Panc1 (cell line): ENCODE data around the gene MRGPRF.

Source experiments
- POLR2AphosphoS5 ChIP-seq: IDR thresholded peaks from 2 replicates; pipeline ENCODE4 v1.6.1; 2012; ENCODE audit warnings: mild to moderate bottlenecking, low read depth, low read length, moderate library complexity
- SIN3A ChIP-seq: IDR thresholded peaks from 2 replicates; pipeline ENCODE4 v1.6.1; 2012; ENCODE audit warnings: low read depth, mild to moderate bottlenecking, low read length, moderate library complexity, borderline replicate concordance; ENCODE audit not compliant: insufficient read depth
- TF ChIP-seq, protein P1 (sequence below): fragments of 450-650 bp; IDR thresholded peaks from 2 replicates; pipeline ENCODE4 v1.5.1; 2017; ENCODE audit warnings: mild to moderate bottlenecking

DNA sequence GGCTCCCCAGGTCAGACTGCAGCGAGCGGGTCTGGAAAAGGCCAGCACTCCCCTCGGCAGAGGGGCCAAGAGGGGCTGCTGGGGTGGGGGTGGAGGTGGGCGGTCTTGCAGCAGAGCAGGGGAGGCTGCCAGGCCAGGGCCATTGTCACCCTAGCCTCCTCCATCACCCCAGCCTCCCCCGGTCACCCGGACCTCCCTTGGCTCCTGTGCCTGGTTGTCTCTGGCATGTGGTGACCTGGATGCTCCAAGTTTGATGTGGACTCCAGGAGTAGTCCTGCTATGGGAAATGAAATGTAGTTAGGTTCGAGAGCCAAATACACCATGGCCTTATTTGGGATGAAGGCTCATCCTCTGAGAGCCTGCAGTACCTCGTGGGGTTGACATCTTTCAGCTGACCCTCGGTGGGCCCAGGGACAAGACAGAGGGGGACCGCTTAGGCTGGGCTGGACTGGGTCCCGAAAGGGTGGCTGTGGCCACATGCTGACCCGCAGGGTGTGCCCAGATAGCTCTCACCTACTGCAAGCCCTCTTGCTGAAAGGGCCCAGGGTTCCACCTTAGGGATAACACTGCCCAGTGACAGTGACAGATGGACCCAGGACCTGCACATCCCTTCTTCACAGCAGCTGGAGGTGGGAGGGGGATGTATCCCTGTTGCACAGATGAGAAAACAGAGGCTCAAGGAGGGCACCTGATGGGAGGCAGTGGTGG, 56.3 kb downstream of the MRGPRF start:
- TF ChIP-seq, protein P1, sequence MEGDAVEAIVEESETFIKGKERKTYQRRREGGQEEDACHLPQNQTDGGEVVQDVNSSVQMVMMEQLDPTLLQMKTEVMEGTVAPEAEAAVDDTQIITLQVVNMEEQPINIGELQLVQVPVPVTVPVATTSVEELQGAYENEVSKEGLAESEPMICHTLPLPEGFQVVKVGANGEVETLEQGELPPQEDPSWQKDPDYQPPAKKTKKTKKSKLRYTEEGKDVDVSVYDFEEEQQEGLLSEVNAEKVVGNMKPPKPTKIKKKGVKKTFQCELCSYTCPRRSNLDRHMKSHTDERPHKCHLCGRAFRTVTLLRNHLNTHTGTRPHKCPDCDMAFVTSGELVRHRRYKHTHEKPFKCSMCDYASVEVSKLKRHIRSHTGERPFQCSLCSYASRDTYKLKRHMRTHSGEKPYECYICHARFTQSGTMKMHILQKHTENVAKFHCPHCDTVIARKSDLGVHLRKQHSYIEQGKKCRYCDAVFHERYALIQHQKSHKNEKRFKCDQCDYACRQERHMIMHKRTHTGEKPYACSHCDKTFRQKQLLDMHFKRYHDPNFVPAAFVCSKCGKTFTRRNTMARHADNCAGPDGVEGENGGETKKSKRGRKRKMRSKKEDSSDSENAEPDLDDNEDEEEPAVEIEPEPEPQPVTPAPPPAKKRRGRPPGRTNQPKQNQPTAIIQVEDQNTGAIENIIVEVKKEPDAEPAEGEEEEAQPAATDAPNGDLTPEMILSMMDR, result no peak
- no peak for TF ChIP-seq POLR2AphosphoS5
- no peak for TF ChIP-seq SIN3A
